Measurements from ENCODE around the gene OR51E2. TPM values are rescaled to one million over a fixed set of nuclear protein-coding genes. Genes with fewer than 3 reads are reported as not detected.
A peak's percentile ranks its signal among the peaks of the same experiment; 100 is the strongest.

The OR51E2 gene
- total RNA-seq, 2 donors from 2014 or later: not detected

- DNase-seq (ENCODE audit: low spot score in 2 of 2) (no peak), ATAC-seq (no peak)
- H3K36me3 Mint-ChIP-seq: no peaks in the 10 kb centered on the region
- H3K27ac Mint-ChIP-seq: no peak overlapping the region
- H3K9me3 Mint-ChIP-seq: no peaks in the 10 kb centered on the region
These were observed 23.9 kb downstream of the OR51E2 start for GRCh38 chr11:4673781-4674180.

GRCh38 chr11:4672470-4672869 lies 25.2 kb downstream of the OR51E2 start:
- ATAC-seq (no peak), DNase-seq (ENCODE audit: low spot score in 2 of 2) (no peak)
- H3K9me3 Mint-ChIP-seq: no peaks in the 10 kb centered on the region
- no peaks in the 10 kb centered on the region for H3K36me3 Mint-ChIP-seq
- H3K27ac Mint-ChIP-seq: no peak overlapping the region

- DNase-seq (ENCODE audit: low spot score in 2 of 2) (no peak), ATAC-seq (no peak)
- no peaks in the 10 kb centered on the region for H3K36me3 Mint-ChIP-seq
- H3K9me3 Mint-ChIP-seq: no peaks in the 10 kb centered on the region
- no peak overlapping the region for H3K27ac Mint-ChIP-seq
These were observed 25.9 kb downstream of the OR51E2 start for GRCh38 chr11:4671741-4672140.

GRCh38 chr11:4665424-4665823 lies 32.2 kb downstream of the OR51E2 start:
- ATAC-seq (no peak), DNase-seq (ENCODE audit: low spot score in 2 of 2) (no peak)
- H3K27ac Mint-ChIP-seq: no peak overlapping the region
- no peaks in the 10 kb centered on the region for H3K36me3 Mint-ChIP-seq
- no peaks in the 10 kb centered on the region for H3K9me3 Mint-ChIP-seq

- Mint-ChIP-seq H3K36me3 (no peaks in the 10 kb centered on the region), H3K9me3 (no peaks in the 10 kb centered on the region), H3K27ac (no peak overlapping the region)
- no peak for ATAC-seq
- no peak for DNase-seq (ENCODE audit: low spot score in 2 of 2)
These were observed 32.9 kb downstream of the OR51E2 start for GRCh38 chr11:4664786-4665185.

- H3K9me3 Mint-ChIP-seq: no peaks in the 10 kb centered on the region
- ATAC-seq (no peak), DNase-seq (ENCODE audit: low spot score in 2 of 2) (no peak)
- no peaks in the 10 kb centered on the region for H3K36me3 Mint-ChIP-seq
- H3K27ac Mint-ChIP-seq: no peak overlapping the region
These were observed 33.5 kb downstream of the OR51E2 start for GRCh38 chr11:4664183-4664582.

- Mint-ChIP-seq H3K27ac (no peak overlapping the region), H3K9me3 (no peaks in the 10 kb centered on the region), H3K36me3 (no peaks in the 10 kb centered on the region)
- DNase-seq (ENCODE audit: low spot score in 2 of 2) (no peak), ATAC-seq (no peak)
These were observed 34.8 kb downstream of the OR51E2 start for GRCh38 chr11:4662876-4663275.

- Mint-ChIP-seq H3K27ac (no peak overlapping the region), H3K36me3 (no peaks in the 10 kb centered on the region), H3K9me3 (no peaks in the 10 kb centered on the region)
- DNase-seq (ENCODE audit: low spot score in 2 of 2): no peak
- no peak for ATAC-seq
These were observed 38.8 kb downstream of the OR51E2 start for GRCh38 chr11:4658629-4659445.

- H3K9me3 Mint-ChIP-seq: no peaks in the 10 kb centered on the region
- ATAC-seq (peak in 1 of 2 donors; percentile 44), DNase-seq (ENCODE audit: low spot score in 2 of 2) (no peak)
- H3K36me3 Mint-ChIP-seq: no peaks in the 10 kb centered on the region
- H3K27ac Mint-ChIP-seq: no peak overlapping the region
These were observed 42.9 kb downstream of the OR51E2 start for GRCh38 chr11:4654635-4655369.

GRCh38 chr11:4647766-4648165 lies 49.9 kb downstream of the OR51E2 start:
- Mint-ChIP-seq H3K36me3 (no peaks in the 10 kb centered on the region), H3K9me3 (no peaks in the 10 kb centered on the region), H3K27ac (no peak overlapping the region)
- ATAC-seq (no peak), DNase-seq (ENCODE audit: low spot score in 2 of 2) (no peak)

GRCh38 chr11:4645974-4646373 lies 51.7 kb downstream of the OR51E2 start:
- H3K36me3 Mint-ChIP-seq: no peaks in the 10 kb centered on the region
- no peaks in the 10 kb centered on the region for H3K9me3 Mint-ChIP-seq
- no peak overlapping the region for H3K27ac Mint-ChIP-seq
- DNase-seq (ENCODE audit: low spot score in 2 of 2) (no peak), ATAC-seq (no peak)

- Mint-ChIP-seq H3K27ac (no peak overlapping the region), H3K9me3 (no peaks in the 10 kb centered on the region), H3K36me3 (no peaks in the 10 kb centered on the region)
- ATAC-seq (no peak), DNase-seq (ENCODE audit: low spot score in 2 of 2) (no peak)
These were observed 53.4 kb downstream of the OR51E2 start for GRCh38 chr11:4644233-4644632.

- Mint-ChIP-seq H3K9me3 (no peaks in the 10 kb centered on the region), H3K27ac (no peak within 1 kb of the TSS), H3K36me3 (no peaks in the 10 kb centered on the region)
- no peak for DNase-seq (ENCODE audit: low spot score in 2 of 2)
- ATAC-seq: no peak
These were observed 54.0 kb downstream of the OR51E2 start, which contains the start of gene OR51E1 for GRCh38 chr11:4643682-4644081. OR51E1 (plus strand) TSS chr11:4643982; CDS start chr11:4652527, 8,545 bp downstream.

GRCh38 chr11:4643076-4643475 lies 54.6 kb downstream of the OR51E2 start:
- Mint-ChIP-seq H3K36me3 (no peaks in the 10 kb centered on the region), H3K9me3 (no peaks in the 10 kb centered on the region), H3K27ac (no peak overlapping the region)
- DNase-seq (ENCODE audit: low spot score in 2 of 2) (no peak), ATAC-seq (no peak)

GRCh38 chr11:4642043-4642442 lies 55.6 kb downstream of the OR51E2 start:
- H3K27ac Mint-ChIP-seq: no peak overlapping the region
- H3K9me3 Mint-ChIP-seq: no peaks in the 10 kb centered on the region
- DNase-seq (ENCODE audit: low spot score in 2 of 2): no peak
- no peak for ATAC-seq
- no peaks in the 10 kb centered on the region for H3K36me3 Mint-ChIP-seq

GRCh38 chr11:4641501-4641900 lies 56.2 kb downstream of the OR51E2 start:
- ATAC-seq: no peak

GRCh38 chr11:4639931-4640330 lies 57.7 kb downstream of the OR51E2 start:
- no peak overlapping the region for H3K27ac Mint-ChIP-seq
- DNase-seq (ENCODE audit: low spot score in 2 of 2) (no peak), ATAC-seq (no peak)
- no peaks in the 10 kb centered on the region for H3K36me3 Mint-ChIP-seq
- no peaks in the 10 kb centered on the region for H3K9me3 Mint-ChIP-seq

More at GRCh38 chr11:4641501-4641900, 56.2 kb downstream of the OR51E2 start:
- DNase-seq (ENCODE audit: low spot score in 2 of 2): no peak
- Mint-ChIP-seq H3K36me3 (no peaks in the 10 kb centered on the region), H3K9me3 (no peaks in the 10 kb centered on the region), H3K27ac (no peak overlapping the region)

GRCh38 chr11:4637662-4638047 lies 60.0 kb downstream of the OR51E2 start:
- DNase-seq (ENCODE audit: low spot score in 2 of 2) (no peak), ATAC-seq (no peak)
- H3K27ac Mint-ChIP-seq: no peak overlapping the region
- H3K36me3 Mint-ChIP-seq: no peaks in the 10 kb centered on the region
- H3K9me3 Mint-ChIP-seq: no peaks in the 10 kb centered on the region

All from activated naive CD4-positive, alpha-beta T cell treated with anti-CD3 and anti-CD28 coated beads, Interleukin-2, amount 50 U/mL, for 72 hours (primary cell).